Neutrophil (primary cell): ENCODE results near the gene TEDC2.
A peak's percentile ranks its signal among the peaks of the same experiment; 100 is the strongest.

ENCODE experiments used
- H3K27ac ChIP-seq: fragments of 200-600 bp; sonication (generic); 2 replicates; pipeline ENCODE4 v1.5.1; 2016; ENCODE audit warnings: mild to moderate bottlenecking, moderate library complexity
- H3K27me3 ChIP-seq: fragments of 200-600 bp; sonication (generic); 2 replicates; pipeline ENCODE4 v1.6.0; 2016; ENCODE audit warnings: mild to moderate bottlenecking
- H3K36me3 ChIP-seq: fragments of 200-600 bp; sonication (generic); 2 replicates; pipeline ENCODE4 v1.5.1; 2017
- H3K4me1 ChIP-seq, 2 experiments: fragments of 200-600 bp in 1 of 2; sonication (generic) in 1 of 2; 1 replicate in 1 of 2; 2 replicates in 1 of 2; pipeline versions ENCODE4 v1.5.1 to v1.6.1; 2013 to 2016; ENCODE audit warnings: low read depth in 1 of 2, low read length in 1 of 2, mild to moderate bottlenecking in 1 of 2, moderate library complexity in 1 of 2; ENCODE audit not compliant: control insufficient read depth in 1 of 2, insufficient read depth in 1 of 2
- H3K4me3 ChIP-seq, 2 experiments: fragments of 200-600 bp in 1 of 2; sonication (generic) in 1 of 2; 1 replicate in 1 of 2; 2 replicates in 1 of 2; pipeline ENCODE4 v1.5.1; 2013 to 2016; ENCODE audit warnings: low read depth in 1 of 2, low read length in 1 of 2, mild to moderate bottlenecking in 1 of 2, moderate library complexity in 1 of 2
- H3K9me3 ChIP-seq: fragments of 200-600 bp; sonication (generic); 2 replicates; pipeline ENCODE4 v1.5.1; 2016
- CTCF ChIP-seq: fragments of 200-600 bp; sonication (generic); IDR thresholded peaks from 2 replicates; pipeline ENCODE4 v1.5.1; 2016; ENCODE audit warnings: antibody characterized with exemption

The TEDC2 gene

GRCh38 chr16:2484898-2485508 is 25.1 kb downstream of the TEDC2 start:
- TF ChIP-seq CTCF = no peak
- H3K27ac ChIP-seq = no peak overlapping the region
- no peaks in the 10 kb centered on the region for H3K36me3 ChIP-seq
- no peaks in the 10 kb centered on the region for H3K9me3 ChIP-seq
- peaks cover 14% of the 10 kb centered on the region for H3K27me3 ChIP-seq
- peaks cover 16 to 21% of the 10 kb centered on the region in 2 experiments for H3K4me1 ChIP-seq
- no peak overlapping the region for H3K4me3 ChIP-seq

- Histone ChIP-seq H3K27ac (no peak overlapping the region), H3K36me3 (no peaks in the 10 kb centered on the region), H3K9me3 (no peaks in the 10 kb centered on the region), H3K27me3 (peaks cover 14% of the 10 kb centered on the region), H3K4me1 (peaks cover 16 to 21% of the 10 kb centered on the region in 2 experiments), H3K4me3 (no peak overlapping the region)
- no peak for TF ChIP-seq CTCF
Observed at GRCh38 chr16:2485811-2486507, 26.1 kb downstream of the TEDC2 start.

GRCh38 chr16:2486645-2487516 is 27.0 kb downstream of the TEDC2 start:
- Histone ChIP-seq H3K36me3 (no peaks in the 10 kb centered on the region), H3K4me3 (no peak overlapping the region), H3K27ac (peak overlapping the region; percentile 20), H3K27me3 (peaks cover 14% of the 10 kb centered on the region), H3K9me3 (no peaks in the 10 kb centered on the region), H3K4me1 (peaks cover 16 to 21% of the 10 kb centered on the region in 2 experiments)
- no peak for TF ChIP-seq CTCF

GRCh38 chr16:2487517-2487842 is 27.6 kb downstream of the TEDC2 start:
- H3K36me3 ChIP-seq = no peaks in the 10 kb centered on the region
- TF ChIP-seq CTCF = no peak
- H3K4me3 ChIP-seq = no peak overlapping the region
- H3K4me1 ChIP-seq = peaks cover 16 to 21% of the 10 kb centered on the region in 2 experiments
- peaks cover 14% of the 10 kb centered on the region for H3K27me3 ChIP-seq
- no peaks in the 10 kb centered on the region for H3K9me3 ChIP-seq
- peak overlapping the region; percentile 20 for H3K27ac ChIP-seq

GRCh38 chr16:2487903-2488531 is 28.1 kb downstream of the TEDC2 start:
- no peaks in the 10 kb centered on the region for H3K9me3 ChIP-seq
- no peak overlapping the region for H3K4me3 ChIP-seq
- no peak for TF ChIP-seq CTCF
- peaks cover 14% of the 10 kb centered on the region for H3K27me3 ChIP-seq
- H3K4me1 ChIP-seq = peaks cover 16 to 21% of the 10 kb centered on the region in 2 experiments
- no peak overlapping the region for H3K27ac ChIP-seq
- H3K36me3 ChIP-seq = no peaks in the 10 kb centered on the region
